ENCODE results near the gene IPCEF1. TPM values are rescaled to one million over a fixed set of nuclear protein-coding genes. Genes with fewer than 3 reads are reported as not detected.

IPCEF1 gene
- total RNA-seq, 1 experiment from 2014 or later = 0.48 TPM

GRCh38 chr6:154228521-154228905 is 128.1 kb downstream of the IPCEF1 start:
- H3K18ac ChIP-seq (ENCODE audit: insufficient read length, low read depth, low read length) = no peak overlapping the region
- no peak overlapping the region for H3K4me2 ChIP-seq (ENCODE audit: insufficient read depth, insufficient read length, low read length)
- H3K56ac ChIP-seq (ENCODE audit: insufficient read length, low read depth, low read length) = no peak overlapping the region
- no CpG with 5 or more reads among the region's 4 CpGs for WGBS (ENCODE audit: extremely low coverage, insufficient read length, low lambda C conversion rate)
- no peaks in the 10 kb centered on the region for H3K27me3 ChIP-seq (ENCODE audit: insufficient read depth, low read length)
- no peaks in the 10 kb centered on the region for H3K23me2 ChIP-seq (ENCODE audit: insufficient read length, low read depth, low read length, poor library complexity, severe bottlenecking)
- no peak overlapping the region for H2BK120ac ChIP-seq (ENCODE audit: low read depth, low read length, poor library complexity, severe bottlenecking)
- no peak overlapping the region for H3K4ac ChIP-seq (ENCODE audit: low read depth, low read length)
- no peak overlapping the region; the same call in 1 of the 2 replicates for H3K14ac ChIP-seq (ENCODE audit: insufficient read depth, low read length)
- H3K9me3 ChIP-seq (ENCODE audit: control insufficient read depth, low read depth, low read length) = no peaks in the 10 kb centered on the region
- H2BK15ac ChIP-seq (ENCODE audit: low read depth, low read length) = no peak overlapping the region
- no peak overlapping the region for H4K8ac ChIP-seq (replicated peaks; ENCODE audit: insufficient read length, low read depth, low read length)
- no peak overlapping the region for H3T11ph ChIP-seq (ENCODE audit: low read length)
- no peak for TF ChIP-seq CTCF (conservative IDR thresholded peaks at IDR 0.05)
- Mint-ChIP-seq H3K36me3 (ENCODE audit: insufficient read depth in 1 of 3, low read depth in 3 of 3) (no peaks in the 10 kb centered on the region; a peak in 1 of 7 replicates), H3K4me3 (no peak overlapping the region), H3K9me3 (no peaks in the 10 kb centered on the region), H3K27ac (no peak overlapping the region), H3K4me1 (peaks cover 0 to 7% of the 10 kb centered on the region in 2 experiments; a peak in 2 of 4 replicates), H3K27me3 (ENCODE audit: low read depth) (no peaks in the 10 kb centered on the region)
- no peaks in the 10 kb centered on the region for H3K79me1 ChIP-seq (ENCODE audit: insufficient read depth, low read depth, low read length, poor library complexity, severe bottlenecking)
- no peak overlapping the region for H3K23ac ChIP-seq (ENCODE audit: insufficient read length, low read depth, low read length)
- H3K4me1 ChIP-seq (ENCODE audit: insufficient read depth, low read length) = no peaks in the 10 kb centered on the region
- no peak overlapping the region for H3K27ac ChIP-seq (ENCODE audit: insufficient read length, low read depth, low read length)
- no peak overlapping the region for H2AK5ac ChIP-seq (ENCODE audit: insufficient read length, low read length)
- no peak for DNase-seq
- H2AFZ ChIP-seq (ENCODE audit: low read length) = no peak overlapping the region
- no peak overlapping the region for H2BK5ac ChIP-seq (ENCODE audit: insufficient read length, low read length)
- no peak overlapping the region for H3K9ac ChIP-seq (ENCODE audit: extremely low read depth, insufficient read length, low read length)
- H4K5ac ChIP-seq (ENCODE audit: insufficient read length, low read depth, low read length) = no peak overlapping the region
- no peak overlapping the region for H4K91ac ChIP-seq (ENCODE audit: insufficient read length, low read depth, low read length)
- no peaks in the 10 kb centered on the region for H4K20me1 ChIP-seq (ENCODE audit: control insufficient read depth, insufficient read depth, insufficient read length)
- no peaks in the 10 kb centered on the region for H3K79me2 ChIP-seq (ENCODE audit: insufficient read depth, low read length)
- H2BK20ac ChIP-seq (ENCODE audit: low read depth, low read length, poor library complexity, severe bottlenecking) = no peak overlapping the region
- H2BK12ac ChIP-seq (ENCODE audit: insufficient read length, low read depth, low read length) = no peak overlapping the region

All from H9 (cell line).